NB4 (cell line): ENCODE data around the gene TTC13.

Experiments
- DNase-seq: peaks from one replicate; pipeline ENCODE4 v3.0.0; 2010; ENCODE audit warnings: low read depth
- H3K4me3 ChIP-seq: one replicate; pipeline ENCODE4 v1.5.1; 2011; ENCODE audit warnings: mild to moderate bottlenecking, low read depth, low read length, moderate library complexity
- CTCF ChIP-seq: IDR thresholded peaks from one replicate; pipeline ENCODE4 v1.5.1; 2012; ENCODE audit warnings: low read depth, low read length
- MAX ChIP-seq: IDR thresholded peaks from 2 replicates; pipeline ENCODE4 v1.6.1; 2011; ENCODE audit warnings: low read depth, low read length
- MYC ChIP-seq: IDR thresholded peaks from 2 replicates; pipeline ENCODE4 v1.6.1; 2011; ENCODE audit warnings: low read depth, low read length
- POLR2A ChIP-seq: IDR thresholded peaks from 2 replicates; pipeline ENCODE4 v1.6.1; 2011; ENCODE audit warnings: mild to moderate bottlenecking; ENCODE audit not compliant: insufficient read length; ENCODE audit errors: extremely low read depth

TTC13 gene

DNA sequence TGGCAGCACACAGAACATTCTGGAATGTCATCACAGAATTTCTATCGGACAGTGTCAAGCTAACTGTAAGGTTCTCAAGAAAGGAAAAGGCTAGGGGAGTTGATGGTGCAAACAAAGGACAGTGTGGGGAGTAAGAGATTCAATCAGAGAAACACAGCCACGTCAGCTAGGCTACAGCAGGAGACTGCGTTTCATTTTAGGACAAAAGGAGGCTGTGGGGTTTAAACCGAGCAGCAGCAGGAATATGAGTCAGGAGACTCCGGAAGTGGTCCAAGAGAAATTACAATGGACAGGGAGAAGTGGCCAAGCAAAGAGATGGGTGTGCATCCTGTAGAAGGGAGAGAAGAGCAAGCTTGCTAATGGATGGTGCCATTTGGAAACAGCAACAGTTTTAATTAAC, 72.9 kb downstream of the TTC13 start:
- DNase-seq, result no peak
- TF ChIP-seq MAX (no peak), CTCF (no peak), MYC (no peak), POLR2A (no peak)
- no peak overlapping the region for H3K4me3 ChIP-seq

GRCh38 chr1:230902349-230902923, 76.2 kb downstream of the TTC13 start:
- DNase-seq, result no peak
- no peak overlapping the region for H3K4me3 ChIP-seq
- TF ChIP-seq MYC (no peak), MAX (no peak), CTCF (no peak), POLR2A (no peak)

GRCh38 chr1:230901671-230902070, 77.0 kb downstream of the TTC13 start:
- no peak overlapping the region for H3K4me3 ChIP-seq
- DNase-seq, result no peak
- TF ChIP-seq CTCF, result no peak
- no peak for TF ChIP-seq MYC
- no peak for TF ChIP-seq POLR2A
- TF ChIP-seq MAX, result no peak

- TF ChIP-seq POLR2A (no peak), MAX (no peak), CTCF (no peak)
- DNase-seq, result no peak
- no peak overlapping the region for H3K4me3 ChIP-seq
These were observed 77.7 kb downstream of the TTC13 start for GRCh38 chr1:230900984-230901383.

GRCh38 chr1:230899841-230900251, 78.8 kb downstream of the TTC13 start:
- TF ChIP-seq MYC, result no peak
- no peak for TF ChIP-seq CTCF
- no peak for TF ChIP-seq POLR2A
- TF ChIP-seq MAX, result no peak
- no peak for DNase-seq
- no peak overlapping the region for H3K4me3 ChIP-seq

DNA sequence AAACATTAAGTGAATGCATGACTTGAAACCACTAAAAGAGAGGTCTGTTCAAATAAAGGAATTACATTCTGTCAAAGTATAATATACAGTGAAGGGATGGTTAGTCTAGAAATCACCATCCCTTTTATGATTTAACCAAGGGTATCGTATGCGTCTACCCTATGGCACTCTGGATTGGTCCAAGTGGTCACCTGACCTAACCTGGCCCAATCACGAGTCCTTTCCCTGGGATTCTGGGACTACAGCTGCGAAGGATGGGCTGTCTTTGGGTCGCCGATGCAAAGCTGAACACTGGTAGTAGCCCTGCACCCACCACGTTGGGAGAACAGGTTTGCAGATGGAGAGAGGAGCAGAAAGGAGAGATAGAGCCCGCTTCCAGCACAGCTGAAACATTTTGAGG, 79.9 kb downstream of the TTC13 start:
- DNase-seq, result no peak
- H3K4me3 ChIP-seq, result no peak overlapping the region
- TF ChIP-seq CTCF (no peak), POLR2A (no peak), MYC (no peak)
